SHP77 treated with DMSO at 0.1 percent for 48 hours (cell line): ENCODE measurements around the gene PCDHB5.
"Not testable (repeated sequence)": the region's sequence is repeated elsewhere in the genome, so short reads cannot be mapped to it uniquely, and the experiment has no call there.

Experiments
- DNase-seq: peaks from one replicate; lab custom pipeline; 2025; lab: John Stamatoyannopoulos, UW

The PCDHB5 gene

GRCh38 chr5:141152096-141152495, 17.1 kb downstream of the PCDHB5 start:
- DNase-seq = not testable (repeated sequence)

DNA sequence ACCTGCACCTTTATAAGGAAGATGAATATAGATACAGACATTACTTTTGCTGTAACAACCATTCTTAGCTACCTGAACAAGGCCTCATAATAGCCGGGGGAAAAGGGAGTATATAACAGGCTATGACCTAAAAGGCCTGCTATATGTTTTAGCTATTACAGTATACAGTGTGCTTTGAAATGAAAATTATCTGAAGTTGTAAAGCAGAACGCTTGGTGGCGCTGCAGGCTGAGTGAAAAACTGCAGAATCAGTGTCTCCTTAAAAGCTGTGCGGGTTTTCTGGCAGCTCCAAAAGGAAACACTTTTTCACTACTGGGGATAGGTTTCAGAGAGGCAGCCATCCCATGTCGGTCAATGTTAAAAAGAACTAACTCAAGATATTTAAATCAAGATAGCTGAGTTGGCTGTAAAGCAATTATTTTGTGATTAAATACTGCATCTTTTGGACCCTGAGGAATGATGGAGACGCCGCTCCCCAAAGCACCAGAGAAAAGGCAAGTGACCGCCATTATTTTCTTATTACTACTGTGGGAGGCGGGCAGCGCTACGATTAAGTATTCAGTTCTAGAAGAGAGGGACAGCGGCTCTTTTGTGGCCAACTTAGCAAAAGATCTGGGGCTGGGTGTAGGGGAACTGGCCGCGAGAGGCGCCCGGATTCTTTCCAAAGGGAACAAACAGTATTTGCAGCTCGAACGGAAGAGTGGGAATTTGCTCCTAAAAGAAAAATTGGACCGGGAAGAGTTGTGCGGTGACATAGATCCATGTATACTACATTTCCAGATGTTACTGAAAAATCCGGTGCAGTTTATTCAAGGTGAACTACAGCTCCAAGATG, 20.8 kb downstream of the PCDHB5 start:
- no peak for DNase-seq

DNA sequence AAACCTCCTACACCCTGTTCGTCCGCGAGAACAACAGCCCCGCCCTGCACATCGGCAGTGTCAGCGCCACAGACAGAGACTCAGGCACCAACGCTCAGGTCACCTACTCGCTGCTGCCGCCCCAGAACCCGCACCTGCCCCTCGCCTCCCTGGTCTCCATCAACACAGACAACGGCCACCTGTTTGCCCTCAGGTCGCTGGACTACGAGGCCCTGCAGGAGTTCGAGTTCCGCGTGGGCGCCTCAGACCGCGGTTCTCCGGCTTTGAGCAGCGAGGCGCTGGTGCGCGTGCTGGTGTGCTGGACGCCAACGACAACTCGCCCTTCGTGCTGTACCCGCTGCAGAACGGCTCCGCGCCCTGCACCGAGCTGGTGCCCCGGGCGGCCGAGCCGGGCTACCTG, 22.4 kb downstream of the PCDHB5 start:
- not testable (repeated sequence) for DNase-seq

GRCh38 chr5:141157901-141158300, 22.9 kb downstream of the PCDHB5 start:
- DNase-seq = not testable (repeated sequence)

DNA sequence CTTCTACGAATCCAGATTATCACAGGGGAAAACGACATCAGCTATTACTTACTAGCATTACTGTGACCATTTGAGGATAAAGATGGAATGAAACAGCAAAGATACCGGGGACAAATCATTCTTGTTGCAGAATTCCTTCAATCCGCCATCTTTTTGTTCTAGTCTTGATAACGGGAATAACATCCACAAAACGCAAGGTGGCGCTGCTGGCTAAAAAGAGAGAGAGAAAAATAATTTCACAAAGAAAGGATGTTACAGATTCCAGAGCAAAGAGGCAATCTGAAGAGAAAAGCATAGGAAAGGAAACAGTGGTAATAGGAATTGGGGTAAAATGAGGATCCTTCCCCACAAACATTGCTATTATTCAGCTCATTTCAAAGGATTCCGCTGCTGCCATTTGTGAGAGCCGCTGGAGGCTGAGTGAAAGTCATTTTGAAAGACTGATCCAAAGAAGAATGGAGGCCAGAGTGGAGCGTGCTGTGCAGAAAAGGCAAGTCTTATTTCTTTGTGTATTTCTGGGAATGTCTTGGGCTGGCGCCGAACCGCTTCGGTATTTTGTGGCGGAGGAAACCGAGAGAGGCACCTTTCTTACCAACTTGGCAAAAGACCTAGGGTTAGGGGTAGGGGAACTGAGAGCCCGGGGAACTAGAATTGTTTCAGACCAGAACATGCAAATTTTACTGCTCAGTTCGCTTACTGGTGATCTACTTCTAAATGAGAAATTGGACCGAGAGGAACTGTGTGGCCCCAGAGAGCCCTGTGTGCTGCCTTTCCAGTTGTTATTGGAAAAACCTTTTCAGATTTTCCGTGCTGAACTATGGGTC, 37.6 kb downstream of the PCDHB5 start, which contains the start of gene PCDHB7:
Gene PCDHB7 (plus strand): TSS at position 264 of the 824 bp plus-strand sequence. CDS start 192 bp downstream, at position 456.
- DNase-seq = peak; percentile 22

- DNase-seq = not testable (repeated sequence)
These were observed 39.5 kb downstream of the PCDHB5 start for GRCh38 chr5:141174291-141175104.

DNA sequence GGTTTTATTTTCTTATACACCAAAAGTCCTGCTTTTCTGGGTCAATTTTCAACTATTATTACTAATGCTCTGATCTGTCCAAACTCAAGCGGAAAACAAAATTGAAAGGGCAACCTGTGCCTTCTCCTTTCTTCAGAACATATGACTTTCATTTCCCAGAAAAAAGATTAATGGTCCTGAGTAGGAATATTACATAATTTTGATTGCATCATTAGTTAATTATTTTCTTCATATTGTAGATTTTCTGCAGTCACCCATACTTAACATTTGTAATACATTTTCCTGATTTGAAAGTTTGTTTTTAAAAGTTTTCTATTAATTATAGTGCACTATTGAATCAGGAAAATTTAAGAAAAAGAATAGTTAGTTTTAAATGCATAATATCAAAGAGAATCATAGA, 40.9 kb downstream of the PCDHB5 start:
- DNase-seq = no peak

DNA sequence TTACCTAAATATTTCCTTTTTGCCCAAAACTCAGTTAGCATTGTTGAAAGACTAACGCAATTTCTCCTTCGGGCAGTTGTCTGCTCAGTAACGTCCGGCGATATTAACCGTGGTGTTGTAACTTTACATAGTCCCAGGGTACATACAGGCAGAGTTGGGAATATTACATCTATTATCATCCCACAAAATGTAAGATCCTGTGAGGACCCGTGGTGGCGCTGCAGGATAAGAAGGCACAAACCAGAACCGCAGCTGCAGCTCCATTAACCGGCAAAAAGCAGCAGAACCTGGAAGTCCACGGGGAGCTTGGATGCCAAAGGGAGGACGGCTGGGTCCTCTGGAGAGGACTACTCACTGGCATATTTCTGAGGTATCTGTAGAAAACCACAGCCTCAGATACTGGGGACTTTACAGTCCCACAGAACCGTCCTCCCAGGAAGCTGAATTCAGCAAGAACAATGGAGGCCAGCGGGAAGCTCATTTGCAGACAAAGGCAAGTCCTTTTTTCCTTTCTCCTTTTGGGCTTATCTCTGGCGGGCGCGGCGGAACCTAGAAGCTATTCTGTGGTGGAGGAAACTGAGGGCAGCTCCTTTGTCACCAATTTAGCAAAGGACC, 42.7 kb downstream of the PCDHB5 start, which contains the start of gene PCDHB8:
Gene PCDHB8 (plus strand): TSS at position 214 of the 615 bp plus-strand sequence. CDS start 245 bp downstream, at position 459.
- DNase-seq = peak; percentile 43

- not testable (repeated sequence) for DNase-seq
These were observed 44.4 kb downstream of the PCDHB5 start for GRCh38 chr5:141179371-141179770.

DNA sequence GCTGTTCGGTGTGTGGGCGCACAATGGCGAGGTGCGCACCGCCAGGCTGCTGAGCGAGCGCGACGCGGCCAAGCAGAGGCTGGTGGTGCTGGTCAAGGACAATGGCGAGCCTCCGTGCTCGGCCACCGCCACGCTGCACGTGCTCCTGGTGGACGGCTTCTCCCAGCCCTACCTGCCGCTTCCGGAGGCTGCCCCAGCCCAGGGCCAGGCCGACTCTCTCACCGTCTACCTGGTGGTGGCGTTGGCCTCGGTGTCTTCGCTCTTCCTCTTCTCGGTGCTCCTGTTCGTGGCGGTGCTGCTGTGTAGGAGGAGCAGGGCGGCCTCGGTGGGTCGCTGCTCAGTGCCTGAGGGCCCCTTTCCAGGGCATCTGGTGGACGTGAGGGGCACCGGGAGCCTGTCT, 44.9 kb downstream of the PCDHB5 start:
- DNase-seq = not testable (repeated sequence)

DNA sequence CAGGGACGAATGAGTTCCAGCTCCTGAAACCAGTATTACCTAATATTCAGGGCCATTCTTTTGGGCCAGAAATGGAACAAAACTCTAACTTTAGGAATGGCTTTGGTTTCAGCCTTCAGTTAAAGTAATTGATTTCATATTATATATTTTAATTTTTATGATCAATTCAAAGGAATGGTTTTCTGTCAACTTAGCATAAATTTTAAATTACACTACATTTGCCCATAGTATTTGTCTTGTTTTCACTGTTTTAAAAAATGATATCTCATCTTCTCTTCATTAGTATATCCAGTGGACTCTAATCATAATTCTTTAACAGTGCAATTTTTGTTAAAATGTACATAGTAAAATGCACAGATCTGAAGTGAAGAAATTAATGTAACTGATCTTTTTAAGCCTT, 45.3 kb downstream of the PCDHB5 start:
- DNase-seq = no peak

GRCh38 chr5:141182248-141182647, 47.2 kb downstream of the PCDHB5 start, which contains the start of gene PCDHB16:
Gene PCDHB16 (plus strand): TSS chr5:141182387. CDS start chr5:141182560, 173 bp downstream.
- no peak for DNase-seq

GRCh38 chr5:141184117-141184855, 49.3 kb downstream of the PCDHB5 start:
- not testable (repeated sequence) for DNase-seq

DNA sequence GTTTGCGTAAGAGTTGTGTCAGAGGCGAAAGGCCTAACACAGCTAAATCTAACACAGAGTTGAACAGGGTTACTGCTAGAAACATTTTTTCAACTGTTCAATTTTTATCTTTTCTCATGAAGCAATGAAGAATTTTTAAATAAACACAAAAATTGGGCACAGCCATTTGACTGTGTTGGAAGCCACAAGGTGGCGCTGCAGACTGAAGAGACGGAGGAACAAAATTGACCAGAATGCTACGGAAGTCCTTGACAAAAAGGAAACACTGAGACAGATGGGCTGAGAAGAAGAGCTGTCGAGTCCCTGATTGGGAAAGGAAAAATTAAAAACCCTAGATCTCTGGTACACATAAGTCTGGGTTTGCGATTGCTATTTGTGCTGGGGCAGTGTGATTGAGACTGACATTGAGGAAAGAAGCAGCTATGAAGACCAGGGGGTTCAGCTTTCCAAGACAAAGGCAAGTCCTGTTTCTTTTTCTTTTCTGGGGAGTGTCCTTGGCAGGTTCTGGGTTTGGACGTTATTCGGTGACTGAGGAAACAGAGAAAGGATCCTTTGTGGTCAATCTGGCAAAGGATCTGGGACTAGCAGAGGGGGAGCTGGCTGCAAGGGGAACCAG, 52.0 kb downstream of the PCDHB5 start, which contains the start of gene PCDHB9:
Gene PCDHB9 (plus strand): TSS at position 265 of the 616 bp plus-strand sequence. CDS start 158 bp downstream, at position 423.
- no peak for DNase-seq
